Measurements from ENCODE around the gene HARBI1. TPM values are rescaled to one million over a fixed set of nuclear protein-coding genes. Genes with fewer than 3 reads are reported as not detected.

The HARBI1 gene
- polyA plus RNA-seq, 1 donor from 2014 or later: 9.5 TPM

DNA sequence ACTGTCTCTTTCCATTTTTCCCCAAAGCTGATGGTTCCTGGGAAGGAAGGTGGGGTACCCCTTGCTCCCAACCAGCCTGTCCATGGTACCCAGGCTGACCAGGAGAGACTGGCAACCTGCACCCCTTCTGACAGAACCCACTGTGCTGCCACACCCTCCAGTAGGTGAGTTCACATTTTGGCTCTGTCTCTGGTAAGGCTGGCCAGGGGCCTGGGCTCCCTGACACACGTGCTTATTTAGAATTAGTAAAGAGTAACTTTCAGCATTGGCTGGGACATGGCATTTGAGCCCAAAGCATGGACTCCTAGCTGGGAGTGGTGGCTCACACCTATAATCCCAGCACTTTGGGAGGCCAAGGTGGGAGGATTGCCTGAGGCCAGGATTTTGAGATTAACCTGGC, 48.3 kb upstream of the HARBI1 start:
- TF ChIP-seq SMC3 (conservative IDR thresholded peaks at IDR 0.05; ENCODE audit: poor library complexity): no peak
- TF ChIP-seq TAF1 (IDR thresholded peaks at IDR 0.05; ENCODE audit: low read depth): no peak
- TF ChIP-seq RAD21 (conservative IDR thresholded peaks at IDR 0.05): no peak
- TF ChIP-seq, protein P1, sequence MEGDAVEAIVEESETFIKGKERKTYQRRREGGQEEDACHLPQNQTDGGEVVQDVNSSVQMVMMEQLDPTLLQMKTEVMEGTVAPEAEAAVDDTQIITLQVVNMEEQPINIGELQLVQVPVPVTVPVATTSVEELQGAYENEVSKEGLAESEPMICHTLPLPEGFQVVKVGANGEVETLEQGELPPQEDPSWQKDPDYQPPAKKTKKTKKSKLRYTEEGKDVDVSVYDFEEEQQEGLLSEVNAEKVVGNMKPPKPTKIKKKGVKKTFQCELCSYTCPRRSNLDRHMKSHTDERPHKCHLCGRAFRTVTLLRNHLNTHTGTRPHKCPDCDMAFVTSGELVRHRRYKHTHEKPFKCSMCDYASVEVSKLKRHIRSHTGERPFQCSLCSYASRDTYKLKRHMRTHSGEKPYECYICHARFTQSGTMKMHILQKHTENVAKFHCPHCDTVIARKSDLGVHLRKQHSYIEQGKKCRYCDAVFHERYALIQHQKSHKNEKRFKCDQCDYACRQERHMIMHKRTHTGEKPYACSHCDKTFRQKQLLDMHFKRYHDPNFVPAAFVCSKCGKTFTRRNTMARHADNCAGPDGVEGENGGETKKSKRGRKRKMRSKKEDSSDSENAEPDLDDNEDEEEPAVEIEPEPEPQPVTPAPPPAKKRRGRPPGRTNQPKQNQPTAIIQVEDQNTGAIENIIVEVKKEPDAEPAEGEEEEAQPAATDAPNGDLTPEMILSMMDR (IDR thresholded peaks at IDR 0.05; ENCODE audit: poor library complexity, severe bottlenecking): no peak
- H3K79me2 ChIP-seq (replicated peaks; ENCODE audit: insufficient read depth, low read length): no peaks in the 10 kb centered on the region
- no peak overlapping the region for H3K4me3 ChIP-seq (ENCODE audit: low read length)
- no peaks in the 10 kb centered on the region for H3K9me2 ChIP-seq (ENCODE audit: insufficient read depth, low read length)
- no peaks in the 10 kb centered on the region for H3F3A ChIP-seq (ENCODE audit: insufficient read depth, low read length, poor library complexity, severe bottlenecking)
- no peaks in the 10 kb centered on the region for H3K9me3 ChIP-seq (ENCODE audit: low read length)
- H2AFZ ChIP-seq (ENCODE audit: low read depth, low read length): no peak overlapping the region
- no peaks in the 10 kb centered on the region for H3K27me3 ChIP-seq (ENCODE audit: insufficient read depth, low read depth, low read length)
- no peaks in the 10 kb centered on the region for H4K20me1 ChIP-seq (ENCODE audit: insufficient read depth)
- H3K4me2 ChIP-seq (ENCODE audit: low read length): no peak overlapping the region
- H3K36me3 ChIP-seq (ENCODE audit: insufficient read depth, low read length): no peaks in the 10 kb centered on the region
- H3K9ac ChIP-seq (ENCODE audit: low read length): no peak overlapping the region
- no peak overlapping the region for H3K27ac ChIP-seq (ENCODE audit: low read length)

DNA sequence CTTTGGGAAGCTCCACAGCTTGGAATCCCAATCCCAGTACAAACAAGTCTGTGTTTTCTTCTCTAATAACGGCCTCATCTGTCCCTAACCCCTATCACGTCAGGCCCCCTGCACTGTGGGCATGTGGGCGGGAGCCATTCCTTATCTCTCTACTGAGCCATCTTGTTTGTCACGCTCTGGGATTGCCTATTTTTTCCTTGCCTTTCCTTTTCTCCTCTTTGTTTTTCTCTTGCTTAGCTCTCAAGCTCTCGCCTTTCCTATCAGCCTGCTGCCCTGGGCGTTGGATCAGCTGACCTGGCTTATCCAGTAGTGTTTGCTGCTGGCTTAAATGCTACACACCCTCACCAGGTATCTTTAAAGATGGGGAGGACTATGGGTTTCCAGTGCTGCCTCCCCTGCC, 47.6 kb upstream of the HARBI1 start:
- no peaks in the 10 kb centered on the region for H3K9me3 ChIP-seq (ENCODE audit: low read length)
- no peaks in the 10 kb centered on the region for H3F3A ChIP-seq (ENCODE audit: insufficient read depth, low read length, poor library complexity, severe bottlenecking)
- no peak overlapping the region for H3K4me2 ChIP-seq (ENCODE audit: low read length)
- H3K79me2 ChIP-seq (replicated peaks; ENCODE audit: insufficient read depth, low read length): no peaks in the 10 kb centered on the region
- no peak for TF ChIP-seq MXI1 (conservative IDR thresholded peaks at IDR 0.05; ENCODE audit: poor library complexity, severe bottlenecking)
- TF ChIP-seq EZH2 (IDR thresholded peaks at IDR 0.05; ENCODE audit: borderline replicate concordance, insufficient read depth, low read length, poor library complexity, severe bottlenecking): no peak
- TF ChIP-seq POLR2AphosphoS5 (IDR thresholded peaks at IDR 0.05): no peak
- no peak for TF ChIP-seq EP300 (conservative IDR thresholded peaks at IDR 0.05; ENCODE audit: poor library complexity, severe bottlenecking)
- TF ChIP-seq, protein P1 (IDR thresholded peaks at IDR 0.05; ENCODE audit: poor library complexity, severe bottlenecking): no peak
- TF ChIP-seq, protein P2, sequence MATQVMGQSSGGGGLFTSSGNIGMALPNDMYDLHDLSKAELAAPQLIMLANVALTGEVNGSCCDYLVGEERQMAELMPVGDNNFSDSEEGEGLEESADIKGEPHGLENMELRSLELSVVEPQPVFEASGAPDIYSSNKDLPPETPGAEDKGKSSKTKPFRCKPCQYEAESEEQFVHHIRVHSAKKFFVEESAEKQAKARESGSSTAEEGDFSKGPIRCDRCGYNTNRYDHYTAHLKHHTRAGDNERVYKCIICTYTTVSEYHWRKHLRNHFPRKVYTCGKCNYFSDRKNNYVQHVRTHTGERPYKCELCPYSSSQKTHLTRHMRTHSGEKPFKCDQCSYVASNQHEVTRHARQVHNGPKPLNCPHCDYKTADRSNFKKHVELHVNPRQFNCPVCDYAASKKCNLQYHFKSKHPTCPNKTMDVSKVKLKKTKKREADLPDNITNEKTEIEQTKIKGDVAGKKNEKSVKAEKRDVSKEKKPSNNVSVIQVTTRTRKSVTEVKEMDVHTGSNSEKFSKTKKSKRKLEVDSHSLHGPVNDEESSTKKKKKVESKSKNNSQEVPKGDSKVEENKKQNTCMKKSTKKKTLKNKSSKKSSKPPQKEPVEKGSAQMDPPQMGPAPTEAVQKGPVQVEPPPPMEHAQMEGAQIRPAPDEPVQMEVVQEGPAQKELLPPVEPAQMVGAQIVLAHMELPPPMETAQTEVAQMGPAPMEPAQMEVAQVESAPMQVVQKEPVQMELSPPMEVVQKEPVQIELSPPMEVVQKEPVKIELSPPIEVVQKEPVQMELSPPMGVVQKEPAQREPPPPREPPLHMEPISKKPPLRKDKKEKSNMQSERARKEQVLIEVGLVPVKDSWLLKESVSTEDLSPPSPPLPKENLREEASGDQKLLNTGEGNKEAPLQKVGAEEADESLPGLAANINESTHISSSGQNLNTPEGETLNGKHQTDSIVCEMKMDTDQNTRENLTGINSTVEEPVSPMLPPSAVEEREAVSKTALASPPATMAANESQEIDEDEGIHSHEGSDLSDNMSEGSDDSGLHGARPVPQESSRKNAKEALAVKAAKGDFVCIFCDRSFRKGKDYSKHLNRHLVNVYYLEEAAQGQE (IDR thresholded peaks at IDR 0.05; ENCODE audit: borderline replicate concordance): no peak
- TF ChIP-seq RAD21 (conservative IDR thresholded peaks at IDR 0.05): no peak
- no peak for TF ChIP-seq SMC3 (conservative IDR thresholded peaks at IDR 0.05; ENCODE audit: poor library complexity)
- no peaks in the 10 kb centered on the region for H4K20me1 ChIP-seq (ENCODE audit: insufficient read depth)
- H3K4me3 ChIP-seq (ENCODE audit: low read length): no peak overlapping the region
- H3K9me2 ChIP-seq (ENCODE audit: insufficient read depth, low read length): no peaks in the 10 kb centered on the region
- H2AFZ ChIP-seq (ENCODE audit: low read depth, low read length): no peak overlapping the region
- no peaks in the 10 kb centered on the region for H3K27me3 ChIP-seq (ENCODE audit: insufficient read depth, low read depth, low read length)
- no peak overlapping the region for H3K27ac ChIP-seq (ENCODE audit: low read length)
- H3K36me3 ChIP-seq (ENCODE audit: insufficient read depth, low read length): no peaks in the 10 kb centered on the region
- no peak overlapping the region for H3K9ac ChIP-seq (ENCODE audit: low read length)
